H1 (cell line): ENCODE measurements around the gene GABRD. TPM values are rescaled to one million over a fixed set of nuclear protein-coding genes. Genes with fewer than 3 reads are reported as not detected.

ENCODE experiments used
- CTCF ChIA-PET: fragments of 300-600 bp; sonication (Branson Sonifier 250); formaldehyde crosslinking; loops from one replicate; lab custom pipeline; 2021; ENCODE audit not compliant: partially characterized antibody; lab: Charles Lee
- POLR2A ChIA-PET: fragments of 300-600 bp; sonication (Branson Sonifier 250); formaldehyde crosslinking; loops from one replicate; lab custom pipeline; 2021; ENCODE audit warnings: inconsistent platforms; ENCODE audit not compliant: partially characterized antibody; lab: Charles Lee
- DNase-seq, 2 experiments: peaks; one replicate each; pipeline versions ENCODE4 v3.0.0 to v3.0.0-alpha.2; 2010 to 2022; ENCODE audit warnings: low spot score in 2 of 2, low read depth in 1 of 2, mixed read lengths in 1 of 2
- FAIRE-seq: peaks from 2 replicates; lab custom pipeline; 2011; peaks lifted over from hg19 to GRCh38; lab: Jason Lieb, UNC
- H2AFZ ChIP-seq: 2 replicates; pipeline ENCODE4 v1.8.1; 2012; ENCODE audit warnings: low read length, inconsistent platforms
- H2AK5ac ChIP-seq: 2 replicates; pipeline ENCODE4 v1.6.1; 2013; ENCODE audit warnings: low read depth, low read length
- H2BK120ac ChIP-seq: replicated peaks from 2 replicates; pipeline ENCODE3; 2013; ENCODE audit warnings: low read depth, low read length, inconsistent platforms
- H2BK12ac ChIP-seq: 2 replicates; pipeline ENCODE4 v1.6.1; 2013; ENCODE audit warnings: low read depth, low read length
- H2BK15ac ChIP-seq: 2 replicates; pipeline ENCODE4 v1.6.1; 2013; ENCODE audit warnings: low read length
- H2BK20ac ChIP-seq: 2 replicates; pipeline ENCODE4 v1.6.1; 2013; ENCODE audit warnings: low read length
- H2BK5ac ChIP-seq: 2 replicates; pipeline ENCODE4 v1.6.1; 2013; ENCODE audit warnings: low read depth, low read length
- H3K14ac ChIP-seq: 2 replicates; pipeline ENCODE4 v1.6.1; 2013; ENCODE audit warnings: inconsistent platforms; ENCODE audit not compliant: insufficient read length
- H3K18ac ChIP-seq: 2 replicates; pipeline ENCODE4 v1.6.1; 2013; ENCODE audit warnings: low read length; ENCODE audit errors: extremely low read depth
- H3K23ac ChIP-seq: 2 replicates; pipeline ENCODE4 v1.6.1; 2013; ENCODE audit warnings: inconsistent platforms; ENCODE audit not compliant: insufficient read length
- H3K23me2 ChIP-seq: 2 replicates; pipeline ENCODE4 v1.6.1; 2013; ENCODE audit warnings: low read depth, low read length
- H3K27ac ChIP-seq: 2 replicates; pipeline ENCODE4 v1.6.1; 2011; ENCODE audit warnings: low read depth, low read length, inconsistent platforms
- H3K27me3 ChIP-seq, 4 experiments: replicated peaks in 1 of 4; 1 replicate in 1 of 4; 2 replicates in 3 of 4; pipeline versions ENCODE4 v1.6.1 to v1.8.1; 2011 to 2013; ENCODE audit warnings: low read length in 3 of 4, mild to moderate bottlenecking in 3 of 4, inconsistent platforms in 2 of 4, mixed read lengths in 2 of 4, moderate library complexity in 1 of 4; ENCODE audit not compliant: control insufficient read depth in 3 of 4, insufficient read depth in 3 of 4; ENCODE audit errors: extremely low read depth in 1 of 4
- H3K36me3 ChIP-seq, 4 experiments: 2 replicates each; pipeline versions ENCODE4 v1.6.1 to v1.8.1; 2011 to 2013; ENCODE audit warnings: mild to moderate bottlenecking in 4 of 4, low read length in 3 of 4, moderate library complexity in 2 of 4, control low read depth in 1 of 4, inconsistent platforms in 1 of 4; ENCODE audit not compliant: insufficient read depth in 4 of 4, control insufficient read depth in 2 of 4
- H3K4ac ChIP-seq: replicated peaks from 2 replicates; pipeline ENCODE3; 2013; ENCODE audit warnings: low read length, low read depth, mixed read lengths, inconsistent platforms; ENCODE audit not compliant: insufficient read length
- H3K4me1 ChIP-seq, 4 experiments: replicated peaks in 1 of 4; 1 replicate in 1 of 4; 2 replicates in 3 of 4; pipeline versions ENCODE4 v1.6.1 to v1.8.1; 2011 to 2013; ENCODE audit warnings: low read length in 3 of 4, inconsistent platforms in 2 of 4, mixed read lengths in 1 of 4; ENCODE audit not compliant: insufficient read depth in 4 of 4, control insufficient read depth in 3 of 4
- H3K4me2 ChIP-seq, 2 experiments: 2 replicates each; pipeline versions ENCODE4 v1.6.1 to v1.8.1; 2011 to 2013; ENCODE audit warnings: low read depth in 2 of 2, low read length in 2 of 2, control low read depth in 1 of 2, inconsistent platforms in 1 of 2, mild to moderate bottlenecking in 1 of 2; ENCODE audit not compliant: insufficient read depth in 1 of 2
- H3K4me3 ChIP-seq, 4 experiments: fragments of 200-600, 300-600 bp in 1 of 4; sonication (generic), shearing (Covaris generic), sonication (Bioruptor Twin) in 1 of 4; 2 replicates each; pipeline versions ENCODE4 v1.5.1 to v1.8.1; 2011 to 2016; ENCODE audit warnings: low read length in 4 of 4, low read depth in 3 of 4, control low read depth in 2 of 4, inconsistent platforms in 2 of 4, mild to moderate bottlenecking in 2 of 4, mixed read lengths in 1 of 4, moderate library complexity in 1 of 4; ENCODE audit not compliant: insufficient read depth in 2 of 4; ENCODE audit errors: extremely low read depth in 1 of 4
- H3K56ac ChIP-seq: replicated peaks from 2 replicates; pipeline ENCODE3; 2013; ENCODE audit warnings: low read depth, mild to moderate bottlenecking, mixed read lengths, low read length, inconsistent platforms; ENCODE audit not compliant: insufficient read length
- H3K79me1 ChIP-seq: 2 replicates; pipeline ENCODE4 v1.6.1; 2013; ENCODE audit warnings: low read depth, low read length, control low read depth
- H3K79me2 ChIP-seq, 2 experiments: 2 replicates each; pipeline versions ENCODE4 v1.6.1 to v1.8.1; 2012 to 2013; ENCODE audit warnings: low read length in 2 of 2, mild to moderate bottlenecking in 2 of 2, inconsistent platforms in 1 of 2; ENCODE audit not compliant: insufficient read depth in 2 of 2, control insufficient read depth in 1 of 2
- H3K9ac ChIP-seq, 4 experiments: replicated peaks in 1 of 4; 1 replicate in 1 of 4; 2 replicates in 3 of 4; pipeline versions ENCODE4 v1.6.1 to v1.8.1; 2011 to 2013; ENCODE audit warnings: low read depth in 3 of 4, low read length in 3 of 4, control low read depth in 2 of 4, mild to moderate bottlenecking in 2 of 4, moderate library complexity in 2 of 4, inconsistent platforms in 1 of 4; ENCODE audit errors: extremely low read depth in 1 of 4
- H3K9me3 ChIP-seq, 2 experiments: 2 replicates each; pipeline versions ENCODE4 v1.6.1 to v1.8.1; 2012 to 2013; ENCODE audit warnings: mild to moderate bottlenecking in 2 of 2, moderate library complexity in 2 of 2, control low read depth in 1 of 2, inconsistent platforms in 1 of 2, low read depth in 1 of 2, low read length in 1 of 2, mixed read lengths in 1 of 2; ENCODE audit not compliant: insufficient read depth in 2 of 2
- H4K20me1 ChIP-seq, 2 experiments: replicated peaks in 1 of 2; 2 replicates each; pipeline versions ENCODE3 to v1.8.1; 2011 to 2013; ENCODE audit warnings: inconsistent platforms in 2 of 2, low read length in 2 of 2, mild to moderate bottlenecking in 1 of 2; ENCODE audit not compliant: insufficient read depth in 2 of 2, control insufficient read depth in 1 of 2
- H4K5ac ChIP-seq: 2 replicates; pipeline ENCODE4 v1.6.1; 2013; ENCODE audit warnings: low read length, low read depth, mixed read lengths, inconsistent platforms; ENCODE audit not compliant: insufficient read length
- H4K8ac ChIP-seq: 2 replicates; pipeline ENCODE4 v1.8.0; 2013; ENCODE audit warnings: mild to moderate bottlenecking, moderate library complexity, low read length, inconsistent platforms; ENCODE audit not compliant: insufficient read depth; ENCODE audit errors: extremely low read depth
- H4K91ac ChIP-seq: replicated peaks from 2 replicates; pipeline ENCODE3; 2013; ENCODE audit warnings: low read length, mixed read lengths, inconsistent platforms; ENCODE audit not compliant: insufficient read length
- ATF2 ChIP-seq: IDR thresholded peaks from 2 replicates; pipeline ENCODE4 v1.6.1; 2012; ENCODE audit warnings: low read length, inconsistent platforms
- ATF3 ChIP-seq: IDR thresholded peaks from 2 replicates; pipeline ENCODE4 v1.6.1; 2011; ENCODE audit warnings: low read depth, mild to moderate bottlenecking, low read length; ENCODE audit not compliant: insufficient read depth
- CBX5 ChIP-seq: fragments of 300-800, 300-1000 bp; sonication (generic); IDR thresholded peaks from 2 replicates; pipeline ENCODE4 v1.7.1; 2016; ENCODE audit warnings: antibody characterized with exemption, low read length, low read depth
- CBX8 ChIP-seq: fragments of 300-800, 300-1000 bp; sonication (generic); IDR thresholded peaks from 2 replicates; pipeline ENCODE4 v1.7.1; 2016; ENCODE audit warnings: low read depth, low read length, borderline replicate concordance
- E2F6 ChIP-seq: IDR thresholded peaks from 2 replicates; pipeline ENCODE4 v1.6.1; 2012; ENCODE audit warnings: inconsistent platforms
- FOSL1 ChIP-seq: IDR thresholded peaks from 2 replicates; pipeline ENCODE4 v1.6.1; 2011; ENCODE audit warnings: mild to moderate bottlenecking, low read depth, low read length, moderate library complexity; ENCODE audit not compliant: insufficient read depth
- NANOG ChIP-seq: IDR thresholded peaks from 2 replicates; pipeline ENCODE4 v1.6.1; 2011; ENCODE audit warnings: low read length, low read depth, mild to moderate bottlenecking, inconsistent platforms; ENCODE audit not compliant: insufficient read depth, poor library complexity, severe bottlenecking
- SIRT6 ChIP-seq: IDR thresholded peaks from one replicate; pipeline ENCODE4 v1.7.1; 2012; ENCODE audit warnings: low read length, inconsistent platforms
- SP1 ChIP-seq: IDR thresholded peaks from 2 replicates; pipeline ENCODE4 v1.6.1; 2011; ENCODE audit warnings: low read depth, low read length
- TBP ChIP-seq: IDR thresholded peaks from 2 replicates; pipeline ENCODE4 v1.6.1; 2011; ENCODE audit warnings: low read depth, low read length, improper control_type of control experiment
- TCF12 ChIP-seq: IDR thresholded peaks from 2 replicates; pipeline ENCODE4 v1.6.1; 2011; ENCODE audit warnings: low read depth, mild to moderate bottlenecking, low read length
- WGBS, 2 experiments: shearing (Covaris generic) in 1 of 2; methylation state at CpG; one replicate each; pipeline versions ENCODE4 v1.1.6 to v1.1.7; 2013 to 2015; ENCODE audit warnings: low lambda C conversion rate in 2 of 2, mixed read lengths in 2 of 2, inconsistent platforms in 1 of 2, low coverage in 1 of 2, missing lambda C conversion rate in 1 of 2; ENCODE audit not compliant: insufficient replicate concordance in 2 of 2, insufficient coverage in 1 of 2, insufficient read length in 1 of 2; ENCODE audit errors: extremely low coverage in 1 of 2, missing lambda C conversion rate in 1 of 2; 5-methylcytosine and 5-hydroxymethylcytosine counted together
- polyA plus RNA-seq, 7 experiments: library from polyadenylated mRNA; depleted of rRNA in 3 of 7; stranded (reverse) in 5 of 7; unstranded in 2 of 7; fragments of >200 nt in 5 of 7; fragments of 200-250 nt in 2 of 7; gene quantifications; 1 replicate in 5 of 7; 2 replicates in 1 of 7; 4 replicates in 1 of 7; pipeline versions ENCODE4 v1.2.1 to v1.2.3, GENCODE V29; 2011 to 2013; ENCODE audit warnings: missing spikeins in 2 of 7, mixed read lengths in 2 of 7
- total RNA-seq: library from RNA; stranded (reverse); fragmentation: NEBNext Ultra II Directional; extraction: Animal tissue kit (Norgen Biotek cat#: 25700); gene quantifications from 2 replicates; pipeline ENCODE4 v1.2.1, GENCODE V29; 2021

GABRD gene
- total and polyA plus RNA-seq, 2 of the 8 experiments (the other 6 are each of a cell fraction or from before 2014, with no cell fraction given) = 1.8 to 3.0 TPM

GRCh38 chr1:1975535-1975934 is 43.6 kb upstream of the GABRD start:
- 95% methylated on average over 14 of the region's 14 CpGs; no CpG with 5 or more reads in 1 of the 2 experiments for WGBS, 2 experiments
- no peak overlapping the region for H3K14ac ChIP-seq
- H3K18ac ChIP-seq = no peak overlapping the region
- H3K27ac ChIP-seq = no peak overlapping the region
- H3K4me1 ChIP-seq = no peaks in the 10 kb centered on the region
- H3K27me3 ChIP-seq = no peaks in the 10 kb centered on the region
- H3K23me2 ChIP-seq = no peaks in the 10 kb centered on the region; the same call in 1 of the 2 replicates
- no peak overlapping the region for H4K91ac ChIP-seq
- H3K79me1 ChIP-seq = peaks cover 5% of the 10 kb centered on the region
- no peak overlapping the region for H3K4ac ChIP-seq
- H3K56ac ChIP-seq = no peak overlapping the region
- FAIRE-seq (no peak), DNase-seq (no peak)
- H3K4me2 ChIP-seq = no peak overlapping the region
- H3K9me3 ChIP-seq = peaks cover 9 to 16% of the 10 kb centered on the region in 2 experiments; a peak in 2 of 4 replicates
- POLR2A ChIA-PET = no interaction called here
- H4K8ac ChIP-seq = no peak overlapping the region
- no peak overlapping the region for H2BK5ac ChIP-seq
- H4K5ac ChIP-seq = no peak overlapping the region
- no peak overlapping the region for H3K4me3 ChIP-seq
- peaks cover 0 to 7% of the 10 kb centered on the region in 2 experiments for H4K20me1 ChIP-seq
- H3K9ac ChIP-seq = no peak overlapping the region
- H3K23ac ChIP-seq = no peak overlapping the region
- no peak overlapping the region for H2BK20ac ChIP-seq
- H2AK5ac ChIP-seq = no peak overlapping the region
- no peaks in the 10 kb centered on the region for H3K79me2 ChIP-seq
- CTCF ChIA-PET = interaction anchor here (0.7 to 2.2 kb wide), 3 partner anchors 15 to 71 kb away, joined by 3 to 6 read pairs (median 3); no protein-coding TSS in a partner anchor
- no peak overlapping the region for H2BK120ac ChIP-seq
- H2AFZ ChIP-seq = no peak overlapping the region
- H2BK12ac ChIP-seq = no peak overlapping the region
- H2BK15ac ChIP-seq = no peak overlapping the region
- H3K36me3 ChIP-seq = no peaks in the 10 kb centered on the region; a peak in 1 of 8 replicates
- TF ChIP-seq CBX8 (no peak), E2F6 (no peak), TBP (no peak), SP1 (no peak), NANOG (no peak), SIRT6 (no peak), CBX5 (no peak), ATF3 (no peak), TCF12 (no peak), FOSL1 (no peak), ATF2 (no peak)
